Urinary bladder (tissue), 4 donors: ENCODE data around the gene CAMK2B. TPM values are rescaled to one million over a fixed set of nuclear protein-coding genes. Genes with fewer than 3 reads are reported as not detected.

Experiments used
- DNase-seq: peaks from one replicate; pipeline ENCODE4 v3.0.0-alpha.2; 2015; ENCODE audit errors: extremely low spot score
- H3K27ac ChIP-seq: one replicate; pipeline ENCODE4 v1.5.1; 2013; ENCODE audit warnings: low read depth, mild to moderate bottlenecking, moderate library complexity
- H3K36me3 ChIP-seq: one replicate; pipeline ENCODE4 v1.6.1; 2013; ENCODE audit warnings: mild to moderate bottlenecking, moderate library complexity; ENCODE audit not compliant: insufficient read depth
- H3K4me1 ChIP-seq: one replicate; pipeline ENCODE4 v1.6.1; 2013; ENCODE audit warnings: mild to moderate bottlenecking, moderate library complexity; ENCODE audit not compliant: insufficient read depth
- H3K4me3 ChIP-seq: one replicate; pipeline ENCODE4 v1.5.1; 2013; ENCODE audit warnings: low read depth, low read length
- WGBS: extraction: QIAGEN DNeasy Blood & Tissue Kit; methylation state at CpG from one replicate; pipeline ENCODE4 v1.1.7; 2013; 5-methylcytosine and 5-hydroxymethylcytosine counted together
- polyA plus RNA-seq: library from polyadenylated mRNA; stranded (reverse); fragments of 200-250 nt; gene quantifications from one replicate; pipeline ENCODE4 v1.2.3, GENCODE V29; 2013
- total RNA-seq: library from RNA; depleted of rRNA; stranded (reverse); fragments of >200 nt; gene quantifications from one replicate; pipeline ENCODE4 v1.2.3, GENCODE V29; 2014
- donor health status: healthy with polysubstance abuse.
- donor health status: healthy.

CAMK2B gene
- total and polyA plus RNA-seq, 2 donors: 0.32 to 1.5 TPM

DNA sequence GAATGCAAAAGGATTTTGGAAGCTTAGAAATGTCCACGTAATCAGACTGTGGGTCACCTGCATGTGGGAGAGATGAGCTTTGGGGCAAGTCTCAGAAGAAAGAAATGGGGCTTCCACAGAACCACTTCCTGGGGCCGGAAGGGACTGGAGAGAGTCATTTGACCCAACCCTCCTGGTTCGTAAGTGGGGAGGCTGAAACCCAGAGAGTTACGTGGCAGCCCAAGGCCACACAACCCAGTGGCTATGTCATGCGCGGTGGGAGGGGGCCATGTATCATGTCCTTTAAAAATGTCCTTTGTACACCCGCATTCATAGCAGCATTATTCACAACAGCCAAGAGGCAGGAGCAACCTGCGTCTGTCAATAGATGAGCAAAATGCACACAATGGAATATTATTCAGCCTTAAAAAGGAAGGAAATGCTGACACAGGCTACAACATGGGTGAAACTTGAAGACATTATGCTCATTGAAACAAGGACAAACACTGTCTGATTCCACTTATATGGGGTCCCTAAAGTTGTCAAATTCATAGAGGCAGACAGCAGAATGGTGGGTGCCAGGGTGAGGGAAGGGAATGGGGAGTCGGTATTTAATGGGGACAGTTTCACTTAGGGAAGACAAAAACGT is 15.1 kb downstream of the CAMK2B start:
- Histone ChIP-seq H3K4me1 (no peaks in the 10 kb centered on the region), H3K4me3 (no peak overlapping the region), H3K27ac (no peak overlapping the region), H3K36me3 (no peaks in the 10 kb centered on the region)
- no peak for DNase-seq
- WGBS: 85% methylated on average over 10 of the region's 10 CpGs

DNA sequence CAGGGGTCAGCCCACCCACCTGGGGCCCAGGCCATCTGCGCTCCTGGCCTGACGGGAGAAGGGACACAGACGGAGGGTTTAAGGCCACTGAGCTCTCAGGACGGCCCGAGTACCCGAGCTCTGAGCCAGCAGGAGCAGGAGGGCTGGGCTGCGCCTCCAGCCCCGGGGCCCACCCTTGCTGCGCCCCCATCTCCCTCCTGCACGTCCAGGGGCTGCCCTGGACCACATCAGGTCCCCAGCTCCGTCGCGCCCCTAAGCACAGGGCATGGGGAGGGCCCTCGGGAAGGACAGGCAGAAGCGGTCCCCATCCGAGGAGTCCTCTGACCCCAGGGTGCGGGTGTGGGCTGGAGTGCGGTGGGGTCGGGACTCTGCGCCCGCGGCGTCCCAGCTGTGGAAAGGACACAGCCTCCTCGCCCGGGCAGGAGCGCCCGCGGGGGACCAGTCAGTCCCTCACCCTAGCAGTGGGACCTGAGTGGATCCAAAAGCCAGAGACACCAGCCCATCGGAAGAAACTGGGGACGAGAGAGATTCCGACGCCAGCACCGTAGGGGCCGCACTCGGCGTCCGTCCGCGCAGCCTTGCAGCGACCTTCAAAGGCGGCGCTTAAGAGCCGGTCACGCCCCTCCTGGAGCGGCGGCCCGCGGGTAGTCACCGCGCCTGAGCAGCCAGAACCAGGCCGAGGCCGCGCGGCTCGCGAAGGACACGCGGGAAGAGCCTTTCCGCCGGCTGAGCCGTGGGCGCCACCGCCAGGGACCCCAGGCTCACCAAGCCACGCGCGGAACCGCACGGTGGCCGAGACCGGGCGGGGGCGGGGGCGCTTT is 15.9 kb downstream of the CAMK2B start:
- H3K27ac ChIP-seq: no peak overlapping the region
- no peaks in the 10 kb centered on the region for H3K4me1 ChIP-seq
- WGBS: 22% methylated on average over 73 of the region's 73 CpGs
- H3K4me3 ChIP-seq: peak overlapping the region; percentile 13
- no peak for DNase-seq
- H3K36me3 ChIP-seq: no peaks in the 10 kb centered on the region

GRCh38 chr7:44308596-44309270 is 16.7 kb downstream of the CAMK2B start:
- 92% methylated on average over 18 of the region's 18 CpGs for WGBS

DNA sequence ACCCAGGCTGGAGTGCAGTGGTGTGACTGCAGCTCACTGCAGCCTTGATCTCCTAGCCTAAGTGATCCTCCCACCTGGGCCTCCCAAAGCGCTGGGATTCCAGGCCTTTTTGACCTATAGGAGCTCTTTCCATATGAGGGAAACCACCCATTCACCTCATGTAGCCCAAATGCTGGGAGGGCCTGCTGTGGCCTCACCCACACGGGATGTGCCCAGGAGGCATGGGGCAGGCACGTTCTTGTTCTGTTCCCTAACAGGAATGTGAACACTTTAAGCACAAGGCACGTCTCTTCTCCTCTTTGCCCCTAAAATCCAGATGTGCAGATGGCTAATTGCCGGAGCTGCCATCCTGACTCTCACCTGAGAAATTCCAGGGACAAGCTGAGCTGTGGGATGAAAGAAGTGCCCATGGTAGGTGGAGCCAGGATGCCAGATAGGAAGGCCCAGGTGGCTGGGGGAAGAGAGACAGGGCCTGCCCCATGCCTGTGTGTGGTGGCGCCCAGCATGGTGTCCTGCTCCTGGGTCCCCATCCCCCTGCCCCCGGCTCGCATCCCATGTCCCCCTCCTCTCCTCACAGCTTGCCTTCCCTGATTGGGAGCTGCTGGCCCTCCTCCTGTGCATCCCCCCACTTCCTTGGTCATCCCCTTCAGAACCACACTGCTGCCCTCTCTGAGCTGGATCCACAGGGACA is 17.3 kb downstream of the CAMK2B start:
- H3K4me1 ChIP-seq: no peaks in the 10 kb centered on the region
- H3K27ac ChIP-seq: no peak overlapping the region
- no peaks in the 10 kb centered on the region for H3K36me3 ChIP-seq
- 83% methylated on average over 8 of the region's 8 CpGs for WGBS
- DNase-seq: no peak
- H3K4me3 ChIP-seq: no peak overlapping the region

More at GRCh38 chr7:44308596-44309270, 16.7 kb downstream of the CAMK2B start:
- no peak for DNase-seq
- Histone ChIP-seq H3K4me3 (no peak overlapping the region), H3K36me3 (no peaks in the 10 kb centered on the region), H3K4me1 (no peaks in the 10 kb centered on the region), H3K27ac (no peak overlapping the region)

DNA sequence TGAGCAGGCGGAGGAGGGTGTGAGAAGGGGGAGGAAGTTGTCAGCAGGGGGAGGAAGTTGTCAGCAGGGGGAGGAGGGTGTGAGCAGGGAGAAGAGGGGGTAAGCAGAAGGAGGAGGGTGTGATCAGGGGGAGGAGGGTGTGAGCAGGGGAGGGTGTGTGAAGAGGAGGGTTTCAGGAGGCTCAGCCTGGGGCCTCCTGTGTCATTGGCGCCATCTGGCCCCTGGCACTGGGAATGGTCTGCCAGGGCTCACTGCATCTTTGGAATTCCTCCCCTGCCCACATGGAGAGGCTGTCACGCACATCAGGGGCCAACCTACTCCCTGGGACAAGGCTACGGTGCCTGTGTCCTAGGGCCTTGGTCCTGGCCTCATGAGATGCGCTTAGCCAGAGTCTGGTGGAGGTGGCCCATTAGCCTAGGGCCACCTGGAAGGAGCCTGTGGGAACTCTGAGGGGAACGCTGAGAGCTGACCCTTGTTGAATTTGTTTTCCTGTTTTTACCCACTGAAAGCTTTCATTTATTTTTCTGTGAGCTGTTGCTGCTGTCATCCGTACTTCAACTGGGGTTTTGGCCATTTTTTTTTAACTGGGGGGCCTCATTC is 18.0 kb downstream of the CAMK2B start:
- WGBS: 86% methylated on average over 7 of the region's 7 CpGs
- H3K4me3 ChIP-seq: no peak overlapping the region
- no peak for DNase-seq
- no peaks in the 10 kb centered on the region for H3K4me1 ChIP-seq
- no peak overlapping the region for H3K27ac ChIP-seq
- H3K36me3 ChIP-seq: no peaks in the 10 kb centered on the region

DNA sequence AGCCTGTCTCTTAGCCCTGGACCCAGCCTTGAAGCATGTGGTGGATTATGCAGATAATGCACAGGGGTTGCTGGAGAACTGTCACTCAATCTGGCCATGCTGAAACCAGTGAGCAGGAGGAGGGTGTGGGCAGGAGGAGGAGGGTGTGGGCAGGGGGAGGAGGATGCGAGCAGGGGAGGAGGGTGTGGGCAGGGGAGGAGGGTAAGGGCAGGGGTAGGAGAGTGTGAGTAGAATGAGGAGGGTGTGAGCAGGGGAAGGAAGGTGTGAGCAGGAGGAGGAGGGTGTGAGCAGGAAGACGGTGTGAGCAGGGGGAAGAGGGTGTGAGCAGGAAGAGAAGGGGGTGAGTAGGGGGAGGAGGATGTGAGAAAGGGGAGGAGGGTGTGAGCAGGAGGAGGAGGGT is 18.8 kb downstream of the CAMK2B start:
- Histone ChIP-seq H3K4me3 (no peak overlapping the region), H3K27ac (no peak overlapping the region), H3K36me3 (no peaks in the 10 kb centered on the region), H3K4me1 (no peaks in the 10 kb centered on the region)
- WGBS: 75% methylated on average over 2 of the region's 2 CpGs
- DNase-seq: no peak

DNA sequence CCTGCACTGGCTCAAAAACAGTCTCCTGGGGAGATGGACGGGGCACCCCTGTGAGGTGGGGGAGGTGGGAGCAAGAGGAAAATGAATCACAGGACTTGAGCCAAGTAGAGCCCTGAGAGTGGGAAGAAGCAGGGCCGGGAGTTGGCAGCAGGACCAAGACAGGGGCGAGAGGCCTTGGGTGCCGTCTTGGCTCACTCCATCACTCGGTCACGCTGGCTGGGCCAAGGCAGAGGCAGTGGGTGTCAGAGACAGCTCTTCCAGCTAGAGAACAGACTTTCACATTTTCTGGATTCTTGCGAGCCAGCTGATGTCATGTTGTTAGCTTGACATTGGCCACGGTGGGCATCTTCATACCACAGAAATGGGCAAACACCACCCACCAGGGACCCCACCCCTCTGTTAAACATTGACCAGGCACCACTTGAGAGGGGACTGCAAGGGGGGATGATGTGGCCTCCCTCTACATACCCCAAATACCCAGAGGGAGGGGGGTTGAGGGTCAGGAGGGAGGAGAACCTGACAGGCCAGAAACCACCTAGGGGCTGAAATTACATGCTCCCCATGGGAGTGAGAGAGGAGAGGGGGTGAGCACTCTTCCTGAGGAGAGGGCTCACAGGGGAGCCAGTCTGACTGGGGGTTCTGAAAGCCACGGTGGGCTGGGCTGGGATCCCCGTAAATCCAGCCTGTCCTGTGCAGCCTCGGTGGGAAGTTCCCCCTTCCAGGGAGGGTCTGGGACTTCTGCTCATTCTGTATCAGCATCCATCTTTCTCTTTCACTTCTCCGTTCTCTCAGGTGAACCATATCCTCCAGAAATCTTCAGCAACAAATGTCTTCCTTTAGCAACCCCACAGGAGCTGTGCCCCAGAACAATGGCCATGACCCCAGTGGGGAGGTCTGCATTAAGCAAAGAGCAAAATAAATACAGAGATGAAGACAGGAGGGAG is 19.6 kb downstream of the CAMK2B start:
- H3K4me3 ChIP-seq: no peak overlapping the region
- DNase-seq: no peak
- 85% methylated on average over 12 of the region's 12 CpGs for WGBS

GRCh38 chr7:44294325-44295069 is 30.9 kb downstream of the CAMK2B start:
- WGBS: 87% methylated on average over 2 of the region's 2 CpGs
- no peak for DNase-seq
- H3K27ac ChIP-seq: no peak overlapping the region
- H3K4me1 ChIP-seq: no peaks in the 10 kb centered on the region
- no peak overlapping the region for H3K4me3 ChIP-seq
- no peaks in the 10 kb centered on the region for H3K36me3 ChIP-seq

More for the DNA sequence above, 19.6 kb downstream of the CAMK2B start:
- no peaks in the 10 kb centered on the region for H3K36me3 ChIP-seq
- H3K4me1 ChIP-seq: no peaks in the 10 kb centered on the region
- no peak overlapping the region for H3K27ac ChIP-seq

- DNase-seq: no peak
- no peaks in the 10 kb centered on the region for H3K4me1 ChIP-seq
- no peaks in the 10 kb centered on the region for H3K36me3 ChIP-seq
- WGBS: 71% methylated on average over 17 of the region's 17 CpGs
- H3K4me3 ChIP-seq: no peak overlapping the region
- no peak overlapping the region for H3K27ac ChIP-seq
These were observed 31.7 kb downstream of the CAMK2B start for GRCh38 chr7:44293561-44294324.

- Histone ChIP-seq H3K4me1 (no peaks in the 10 kb centered on the region), H3K4me3 (no peak overlapping the region)
- 87% methylated on average over 13 of the region's 13 CpGs for WGBS
These were observed 32.4 kb downstream of the CAMK2B start for GRCh38 chr7:44292876-44293560.

DNA sequence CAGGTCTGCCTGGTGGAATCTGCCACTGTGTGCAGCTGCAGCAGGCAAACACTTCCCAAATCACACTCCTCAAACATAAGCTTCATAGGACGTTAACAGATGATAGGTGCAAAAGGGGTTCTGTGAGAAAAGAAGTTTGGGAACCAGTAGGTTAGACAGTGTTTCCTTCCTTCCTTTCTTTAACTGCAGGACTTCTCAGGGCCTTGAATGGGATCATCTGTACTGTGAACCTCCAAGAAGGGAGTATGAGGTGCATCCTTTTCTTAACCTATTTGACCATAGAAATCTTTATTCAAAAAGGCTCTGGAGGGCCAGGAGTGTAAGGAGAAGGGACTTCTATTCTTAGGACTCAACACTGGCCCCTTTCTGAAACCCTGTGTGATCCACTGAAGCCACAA is 33.0 kb downstream of the CAMK2B start:
- Histone ChIP-seq H3K4me3 (no peak overlapping the region), H3K4me1 (no peaks in the 10 kb centered on the region)

More at GRCh38 chr7:44292876-44293560, 32.4 kb downstream of the CAMK2B start:
- no peak for DNase-seq
- Histone ChIP-seq H3K27ac (no peak overlapping the region), H3K36me3 (no peaks in the 10 kb centered on the region)

More for the DNA sequence above, 33.0 kb downstream of the CAMK2B start:
- Histone ChIP-seq H3K36me3 (no peaks in the 10 kb centered on the region), H3K27ac (no peak overlapping the region)
- WGBS: 76% methylated on average over 1 of the region's 1 CpG
- DNase-seq: no peak
